ENCODE measurements around the gene PHTF1.
"Not testable (repeated sequence)": the region's sequence is repeated elsewhere in the genome, so short reads cannot be mapped to it uniquely, and the experiment has no call there.

PHTF1 gene

GRCh38 chr1:113779542-113779941 is 20.3 kb upstream of the PHTF1 start:
- no peak for DNase-seq (ENCODE audit: extremely low read depth in 1 of 2, low read depth in 1 of 2)

GRCh38 chr1:113777561-113777960 is 18.3 kb upstream of the PHTF1 start:
- DNase-seq (ENCODE audit: extremely low read depth in 1 of 2, low read depth in 1 of 2): no peak

DNA sequence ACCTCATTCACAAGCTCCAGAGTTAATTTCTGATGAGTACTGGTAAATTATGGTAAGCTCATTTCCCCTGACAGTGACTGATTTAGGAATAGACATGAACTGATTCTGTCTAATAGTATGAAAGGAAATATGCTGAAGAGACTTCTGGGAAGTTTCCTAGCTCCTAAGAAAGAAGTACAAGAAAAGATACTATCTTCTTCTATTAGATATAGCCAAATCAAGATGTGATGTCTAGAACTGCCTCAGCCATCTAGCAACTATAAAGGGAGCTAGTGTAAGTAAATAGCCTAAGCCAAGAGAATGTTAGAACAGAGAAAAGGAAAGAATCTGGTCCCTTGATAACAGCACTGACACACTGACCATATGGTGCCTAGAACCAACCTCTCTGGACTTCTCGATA is 10.7 kb upstream of the PHTF1 start:
- no peak for DNase-seq (ENCODE audit: extremely low read depth in 1 of 2, low read depth in 1 of 2)

DNA sequence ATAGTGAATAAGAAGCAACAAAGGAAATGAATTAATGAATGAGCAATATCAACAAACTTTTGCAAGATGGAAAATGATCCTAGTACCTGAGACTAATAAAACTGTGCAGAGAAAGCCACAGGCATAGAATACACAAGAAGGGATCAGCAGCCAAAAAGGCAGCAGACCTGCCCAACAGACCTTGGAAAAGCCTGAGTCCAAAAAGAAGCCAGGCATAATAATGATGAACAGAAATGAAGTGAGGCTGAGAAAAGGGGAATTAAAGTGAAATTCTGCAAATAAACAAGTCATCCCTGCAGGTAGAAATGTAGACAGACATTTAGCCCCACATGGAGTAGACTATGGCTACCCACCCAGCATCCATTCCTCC is 10.3 kb upstream of the PHTF1 start:
- DNase-seq (ENCODE audit: extremely low read depth in 1 of 2, low read depth in 1 of 2): no peak

DNA sequence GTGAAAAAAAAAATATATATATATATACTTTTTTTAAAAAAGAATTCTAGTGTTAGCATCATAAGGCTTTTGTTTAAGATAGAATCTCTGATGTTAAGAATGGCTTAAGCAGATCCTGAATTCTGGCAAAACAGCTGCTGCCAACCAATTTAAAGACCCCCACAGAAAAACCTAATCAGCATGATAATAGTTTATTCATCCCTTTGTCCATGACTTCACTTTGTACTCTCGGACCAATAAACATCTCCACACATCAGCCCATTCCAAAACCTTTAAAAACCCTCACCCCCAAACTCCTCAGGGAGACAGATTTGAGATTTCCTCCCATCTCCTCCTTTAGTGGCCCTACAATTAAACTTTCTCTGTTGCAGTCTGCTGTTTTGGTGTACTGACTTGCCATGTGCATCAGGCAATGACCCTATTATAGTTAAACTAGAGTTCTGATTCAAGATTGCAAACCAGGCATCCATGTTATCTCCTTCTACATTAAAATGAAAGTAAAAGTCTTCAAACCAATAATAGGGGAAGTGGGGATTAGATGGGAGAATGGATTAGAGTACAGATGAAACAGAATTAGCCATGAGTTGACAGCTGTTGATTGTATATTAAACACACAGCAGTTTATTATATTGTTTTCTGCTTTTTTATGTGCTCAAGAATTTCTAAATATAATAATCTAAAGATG is 9.8 kb upstream of the PHTF1 start:
- DNase-seq (ENCODE audit: extremely low read depth in 1 of 2, low read depth in 1 of 2): no peak

- DNase-seq (ENCODE audit: extremely low read depth in 1 of 2, low read depth in 1 of 2): no peak
These were observed 6.3 kb upstream of the PHTF1 start for GRCh38 chr1:113765306-113766230.

- no peak for DNase-seq (ENCODE audit: extremely low read depth in 1 of 2, low read depth in 1 of 2)
These were observed 4.4 kb upstream of the PHTF1 start for GRCh38 chr1:113763661-113764060.

DNA sequence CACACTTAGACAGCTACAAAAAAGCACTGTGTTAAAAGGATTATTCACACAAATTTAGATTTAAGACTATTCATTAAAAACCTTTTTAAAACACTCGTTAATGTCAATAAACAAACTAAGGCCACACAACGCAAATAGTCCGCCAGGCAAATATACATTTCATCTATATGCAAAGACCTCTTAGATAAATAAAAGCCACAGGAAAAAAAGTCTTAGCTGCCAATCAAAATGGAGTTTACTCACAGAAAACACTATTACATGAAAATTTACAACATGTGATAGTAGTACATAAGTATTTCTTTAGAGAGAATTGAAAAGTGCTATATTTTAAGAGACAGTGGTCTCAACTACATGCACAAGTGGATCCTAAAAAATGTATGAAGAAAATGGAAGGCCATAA is 2.7 kb upstream of the PHTF1 start:
- no peak for DNase-seq (ENCODE audit: extremely low read depth in 1 of 2, low read depth in 1 of 2)

- DNase-seq (ENCODE audit: extremely low read depth in 1 of 2, low read depth in 1 of 2): no peak
These were observed 1.1 kb upstream of the PHTF1 start for GRCh38 chr1:113760102-113761080.

GRCh38 chr1:113758631-113759332 is 504 bp downstream of the PHTF1 start:
- peak; percentile 39 to 46 for DNase-seq (ENCODE audit: extremely low read depth in 1 of 2, low read depth in 1 of 2)

GRCh38 chr1:113756461-113756860 is 2.8 kb downstream of the PHTF1 start:
- no peak for DNase-seq (ENCODE audit: extremely low read depth in 1 of 2, low read depth in 1 of 2)

DNA sequence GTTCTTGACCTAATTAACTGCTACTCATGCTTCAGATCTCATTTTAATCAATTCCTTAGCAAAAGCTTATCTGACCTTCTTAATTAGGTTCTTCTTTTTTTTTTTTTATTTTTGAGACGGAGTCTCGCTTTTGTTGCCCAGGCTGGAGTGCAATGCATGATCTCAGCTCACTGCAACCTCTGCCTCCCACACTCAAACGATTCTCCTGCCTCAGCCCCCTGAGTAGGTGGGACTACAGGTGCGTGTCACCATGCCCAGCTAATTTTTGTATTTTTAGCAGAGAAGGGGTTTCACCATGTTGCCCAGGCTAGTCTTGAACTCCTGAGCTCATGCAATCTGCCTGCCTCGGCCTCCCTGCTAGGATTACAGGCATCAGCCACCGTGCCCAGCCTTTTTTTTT is 6.0 kb downstream of the PHTF1 start:
- not testable (repeated sequence) for DNase-seq (ENCODE audit: extremely low read depth in 1 of 2, low read depth in 1 of 2)

- DNase-seq (ENCODE audit: extremely low read depth in 1 of 2, low read depth in 1 of 2): no peak
These were observed 7.8 kb downstream of the PHTF1 start for GRCh38 chr1:113751516-113751915.

DNA sequence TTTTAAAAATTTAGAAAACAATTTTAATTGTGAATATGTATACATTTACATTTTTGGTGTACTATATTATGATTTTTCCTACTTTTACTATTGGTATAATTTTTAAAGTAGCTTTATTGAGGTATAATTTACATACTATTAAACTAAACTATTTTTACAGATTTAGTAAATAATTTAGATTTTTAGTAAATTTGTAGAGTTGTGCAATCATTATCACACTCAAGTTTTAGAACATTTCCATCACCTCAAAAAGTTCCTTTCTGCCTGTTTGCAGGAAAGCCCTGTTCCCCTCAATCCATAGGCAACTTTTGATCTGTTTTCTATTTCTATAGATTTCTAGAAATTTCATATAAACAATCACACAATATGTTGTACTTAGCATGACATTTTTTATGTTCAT is 8.2 kb downstream of the PHTF1 start:
- DNase-seq (ENCODE audit: extremely low read depth in 1 of 2, low read depth in 1 of 2): no peak

- no peak for DNase-seq (ENCODE audit: extremely low read depth in 1 of 2, low read depth in 1 of 2)
These were observed 9.9 kb downstream of the PHTF1 start for GRCh38 chr1:113749402-113749801.

DNA sequence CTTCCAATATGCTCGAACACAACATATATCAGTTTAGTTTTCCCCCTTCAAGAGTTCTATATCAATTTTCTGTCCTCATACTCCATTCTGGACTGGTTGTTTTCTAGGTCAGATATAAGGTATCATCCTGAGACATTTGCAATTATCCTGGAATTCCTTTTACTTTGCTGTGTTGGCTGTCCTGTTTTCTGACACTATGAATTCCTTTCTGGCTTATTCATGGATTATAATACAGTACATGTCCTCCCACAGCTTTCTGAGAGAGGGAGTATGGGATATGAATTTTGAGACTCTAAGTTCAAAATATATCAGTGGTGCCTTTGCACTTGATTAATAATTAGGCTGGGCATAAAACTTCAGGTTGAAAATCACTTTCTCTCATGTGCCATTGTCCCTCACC is 11.9 kb downstream of the PHTF1 start:
- no peak for DNase-seq (ENCODE audit: extremely low read depth in 1 of 2, low read depth in 1 of 2)

DNA sequence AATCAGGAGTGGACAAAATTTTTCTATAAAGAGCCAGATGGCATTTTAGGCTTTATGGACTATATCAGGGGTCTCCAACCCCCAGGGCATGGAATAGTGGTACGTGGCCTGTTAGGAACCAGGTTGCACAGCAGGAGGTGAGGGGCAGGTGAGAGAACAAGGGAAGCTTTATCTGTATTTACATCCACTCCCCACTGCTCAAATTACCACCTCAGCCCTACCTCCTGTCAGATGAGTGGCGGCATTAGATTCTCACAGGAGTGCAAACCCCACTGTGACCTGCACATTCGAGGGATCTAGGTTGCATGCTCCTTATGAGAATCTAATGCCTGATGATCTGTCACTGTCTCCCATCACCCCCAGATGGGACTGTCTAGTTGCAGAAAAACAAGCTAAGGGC is 13.9 kb downstream of the PHTF1 start:
- DNase-seq (ENCODE audit: extremely low read depth in 1 of 2, low read depth in 1 of 2): no peak

DNA sequence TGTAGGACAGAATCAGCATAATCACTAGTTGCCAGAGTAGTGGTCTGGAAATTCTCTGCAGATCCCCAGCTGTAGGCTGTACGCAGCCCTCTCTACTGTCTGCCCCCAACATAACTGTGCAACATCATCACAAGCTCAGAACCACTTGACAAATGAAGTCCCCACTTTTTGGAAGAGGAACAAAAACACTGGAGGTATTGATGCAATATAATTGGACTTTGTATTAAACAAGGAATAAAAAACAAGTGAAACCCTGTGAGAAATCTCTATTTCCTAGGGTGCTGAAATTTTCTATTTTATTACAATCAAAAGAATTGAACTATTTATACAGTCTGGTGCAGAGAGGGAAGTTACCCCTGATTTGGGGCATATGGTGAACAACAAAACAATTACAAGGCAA is 15.2 kb downstream of the PHTF1 start:
- DNase-seq (ENCODE audit: extremely low read depth in 1 of 2, low read depth in 1 of 2): no peak

DNA sequence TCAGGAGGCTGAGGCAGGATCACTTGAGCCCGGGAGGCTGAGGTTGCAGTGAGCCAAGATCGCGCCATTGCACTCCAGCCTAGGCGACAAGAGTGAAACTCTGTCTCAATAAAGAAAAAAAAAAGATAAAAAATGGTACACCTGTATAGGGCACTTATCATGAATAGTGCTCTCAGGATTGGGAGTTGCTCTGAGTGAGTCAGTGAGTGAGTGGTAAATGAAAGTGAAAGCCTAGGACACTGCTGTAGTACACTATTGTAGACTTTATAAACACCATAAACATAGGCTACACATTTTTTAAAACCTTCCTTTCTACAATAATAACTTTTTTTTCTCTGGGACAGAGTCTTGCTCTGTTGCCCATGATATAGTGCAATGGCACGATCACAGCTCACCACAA is 16.8 kb downstream of the PHTF1 start:
- DNase-seq (ENCODE audit: extremely low read depth in 1 of 2, low read depth in 1 of 2): no peak

- no peak for DNase-seq (ENCODE audit: extremely low read depth in 1 of 2, low read depth in 1 of 2)
These were observed 24.8 kb downstream of the PHTF1 start for GRCh38 chr1:113734357-113735055.
